NCI-H748 (cell line): ENCODE measurements around the gene CADPS2.

Experiments used
- DNase-seq: peaks from one replicate; lab custom pipeline; 2025; ENCODE audit not compliant: unreplicated experiment; lab: John Stamatoyannopoulos, UW

The CADPS2 gene

DNA sequence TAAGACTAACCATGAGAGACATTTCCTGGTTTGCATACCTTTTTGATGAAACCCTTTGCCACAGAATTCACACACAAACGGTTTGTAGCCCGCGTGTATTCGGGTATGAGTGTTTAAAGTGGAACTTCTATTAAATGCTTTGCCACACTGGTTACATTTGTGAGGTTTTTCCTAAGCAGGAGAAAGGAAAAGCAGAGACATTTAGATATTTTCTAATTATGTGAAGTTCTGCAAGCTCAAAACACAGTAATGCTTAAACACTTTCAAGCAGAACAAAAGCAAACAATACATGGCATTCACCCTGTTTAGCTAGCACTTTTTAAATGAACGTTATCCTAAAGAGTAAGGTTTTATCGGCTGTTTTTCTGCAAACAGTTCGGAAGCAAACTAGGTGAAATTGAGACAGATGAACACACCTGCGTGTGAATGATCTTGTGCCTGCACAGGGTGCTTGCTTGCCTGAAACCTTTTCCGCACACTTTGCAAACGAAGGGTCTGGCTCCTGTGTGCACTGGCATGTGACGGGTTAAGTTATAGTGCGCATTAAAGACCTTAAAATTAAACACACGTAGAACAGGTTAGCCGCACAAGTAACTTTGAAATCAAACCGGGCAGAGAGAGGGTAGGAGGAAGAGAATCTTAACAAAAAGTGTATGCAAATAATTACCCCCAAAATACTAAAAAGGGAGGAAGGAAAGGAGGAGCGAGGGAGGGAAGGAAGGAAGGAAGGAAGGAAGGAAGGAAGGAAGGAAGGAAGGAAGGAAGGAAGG, 583.3 kb downstream of the CADPS2 start:
- DNase-seq: no peak

DNA sequence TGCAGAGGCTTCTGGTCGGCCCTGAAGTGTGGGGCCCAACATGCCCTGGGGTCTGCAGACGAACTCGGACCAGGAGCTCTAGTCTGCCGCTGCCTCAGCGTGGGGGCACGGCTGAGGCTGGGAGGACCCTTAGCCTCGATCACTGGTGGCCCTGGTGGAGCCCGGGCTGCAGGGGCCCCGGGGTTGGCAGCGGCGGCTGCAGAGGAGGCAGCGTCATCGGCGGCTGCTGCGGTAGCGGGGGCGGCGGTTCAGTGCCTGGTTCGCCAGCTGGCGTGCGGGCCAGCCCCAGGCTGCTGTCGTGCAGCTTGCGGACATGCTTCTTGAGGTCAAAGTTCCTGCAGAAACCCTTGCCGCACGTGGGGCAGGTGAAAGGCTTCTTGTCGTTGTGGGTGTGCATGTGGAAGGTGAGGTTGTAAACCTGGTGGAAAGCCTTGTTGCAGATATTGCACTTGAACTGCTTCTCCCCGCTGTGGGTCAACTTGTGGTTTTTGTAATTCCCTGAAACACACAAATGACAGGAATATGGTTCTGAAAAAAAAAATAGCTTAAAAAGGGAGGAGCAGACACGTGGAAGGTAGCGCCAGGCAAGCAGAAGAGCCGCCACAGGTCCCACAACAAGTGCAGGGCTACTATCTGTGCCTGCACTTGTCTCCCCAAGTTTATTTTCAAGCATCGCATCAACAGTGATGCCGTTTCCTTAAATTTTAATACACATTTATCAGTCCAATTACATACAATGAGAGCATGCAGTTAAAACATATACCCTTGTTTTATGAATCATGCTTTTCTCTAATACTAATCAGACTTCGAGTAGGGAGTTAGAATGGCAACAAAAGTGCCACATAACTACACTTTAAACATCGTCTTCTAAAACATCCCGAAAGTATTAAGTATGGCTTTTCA, 584.2 kb downstream of the CADPS2 start:
- no peak for DNase-seq

DNA sequence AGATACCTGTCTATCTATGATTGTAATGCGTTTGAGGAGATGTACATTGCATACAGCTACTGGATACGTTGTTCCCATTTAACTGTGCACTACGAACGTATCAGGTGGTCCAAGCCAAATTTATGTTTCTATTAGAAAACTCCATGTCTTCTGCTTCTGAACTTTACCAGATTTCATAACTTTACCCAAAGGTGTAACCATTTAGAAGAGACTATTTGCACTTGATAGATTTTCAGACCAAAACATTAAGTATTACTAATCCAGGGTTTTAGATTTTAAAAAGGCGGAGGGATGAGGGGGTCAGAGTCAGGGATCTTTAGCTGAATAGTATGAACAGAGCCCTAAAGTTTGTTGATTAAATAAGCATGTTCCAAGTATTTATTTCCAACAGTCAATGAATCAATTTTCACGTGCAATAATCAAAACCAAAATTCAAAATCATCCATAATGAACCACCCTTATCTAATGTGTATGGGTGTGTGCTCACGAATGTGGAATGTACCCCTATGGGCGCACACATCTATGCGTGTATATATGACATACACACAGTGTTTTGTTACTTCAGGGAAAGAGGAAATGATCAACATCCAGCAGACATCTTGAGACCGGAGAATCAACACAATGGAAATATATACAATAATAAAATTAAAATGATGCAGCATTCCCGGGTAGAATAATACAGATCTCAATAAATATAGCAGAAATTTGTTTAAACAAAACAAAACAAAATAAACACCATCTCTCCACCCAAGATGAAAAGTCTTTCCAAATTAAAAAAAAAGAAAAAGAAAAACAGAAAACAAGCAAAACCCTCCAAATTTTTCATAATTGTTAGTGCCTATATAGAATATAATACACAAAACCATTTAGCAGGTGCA, 585.1 kb downstream of the CADPS2 start:
- DNase-seq: no peak

DNA sequence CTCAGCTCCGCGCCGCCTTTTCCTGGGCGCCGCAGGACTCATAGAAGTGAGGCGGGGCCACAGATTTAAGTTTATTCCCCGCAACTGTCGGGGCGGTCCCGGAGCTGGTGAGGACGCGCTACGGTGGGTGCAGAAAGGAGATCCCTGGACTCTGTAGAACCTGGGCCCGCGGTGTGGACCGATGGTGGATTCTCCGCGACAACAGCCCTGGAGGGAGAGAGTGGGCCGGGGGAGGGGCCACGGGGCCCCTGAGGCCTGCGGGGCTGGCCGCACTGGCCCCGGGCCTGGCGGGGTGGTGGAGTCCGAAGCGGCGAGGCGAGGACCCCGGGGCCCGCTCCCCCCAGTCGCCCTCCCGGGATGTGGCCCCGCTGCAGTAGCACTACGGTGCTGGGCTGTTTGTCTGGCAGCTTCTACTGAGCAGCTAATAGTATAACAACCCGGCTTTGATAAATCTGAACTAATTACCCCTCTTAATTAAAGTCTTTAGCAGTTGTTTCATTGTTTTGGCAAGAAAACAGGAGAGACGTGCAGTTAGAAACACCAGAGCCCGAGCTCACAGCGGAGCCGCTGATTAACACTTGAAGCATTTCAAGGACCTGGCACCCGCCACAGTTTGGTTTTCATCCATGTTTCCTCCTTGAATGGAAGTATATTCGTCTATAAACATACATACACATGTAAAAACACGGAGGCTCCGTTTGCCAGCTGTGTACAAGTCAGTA, 585.9 kb downstream of the CADPS2 start:
- peak; percentile 26 for DNase-seq

DNA sequence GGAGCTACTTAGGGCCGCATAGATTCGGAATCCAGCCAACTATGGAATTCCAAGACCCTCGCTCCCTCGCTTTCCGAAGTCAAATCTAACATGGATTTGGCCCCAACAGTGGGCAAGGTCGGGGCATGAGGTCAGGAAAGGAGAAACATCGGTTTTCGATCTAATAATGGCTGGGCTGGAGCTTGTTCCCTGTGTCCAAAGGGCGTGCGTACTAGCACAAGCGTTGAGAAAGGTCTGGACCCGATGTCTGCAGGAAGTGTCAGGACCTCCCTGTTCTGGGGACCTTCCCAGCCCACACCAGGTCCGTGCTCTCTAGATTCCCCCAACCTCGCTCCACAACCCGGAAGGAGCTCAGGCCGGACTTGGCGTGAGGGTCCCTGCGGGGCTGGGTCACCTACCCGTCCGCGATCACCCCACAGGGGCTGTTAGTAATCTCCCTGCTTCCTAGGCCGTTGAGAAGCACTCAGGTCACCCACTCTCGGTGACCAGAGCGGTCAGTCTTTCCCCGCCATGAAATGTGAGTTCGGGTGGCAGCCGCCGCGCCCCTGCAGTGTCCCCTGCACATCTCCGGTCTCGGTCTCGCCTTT, 586.5 kb downstream of the CADPS2 start:
- no peak for DNase-seq

DNA sequence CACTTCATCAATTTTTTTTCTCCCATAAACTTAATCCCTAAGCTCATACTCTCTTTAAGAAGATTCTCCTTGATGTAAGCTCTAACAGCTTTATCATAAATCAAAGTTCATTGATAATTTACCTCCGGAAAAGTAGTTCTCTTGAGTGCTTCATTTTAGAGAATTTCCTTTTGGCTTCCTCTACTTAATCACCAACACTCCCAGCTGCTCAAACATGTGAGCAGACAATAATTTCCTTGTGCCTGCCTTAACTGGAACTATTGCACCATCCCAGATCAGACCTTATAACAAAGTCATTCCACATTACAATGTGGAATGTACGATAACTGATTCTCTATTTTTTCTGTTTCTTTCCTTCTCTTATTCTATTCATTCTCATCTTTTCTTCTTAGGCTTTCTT, 587.6 kb downstream of the CADPS2 start:
- DNase-seq: no peak

DNA sequence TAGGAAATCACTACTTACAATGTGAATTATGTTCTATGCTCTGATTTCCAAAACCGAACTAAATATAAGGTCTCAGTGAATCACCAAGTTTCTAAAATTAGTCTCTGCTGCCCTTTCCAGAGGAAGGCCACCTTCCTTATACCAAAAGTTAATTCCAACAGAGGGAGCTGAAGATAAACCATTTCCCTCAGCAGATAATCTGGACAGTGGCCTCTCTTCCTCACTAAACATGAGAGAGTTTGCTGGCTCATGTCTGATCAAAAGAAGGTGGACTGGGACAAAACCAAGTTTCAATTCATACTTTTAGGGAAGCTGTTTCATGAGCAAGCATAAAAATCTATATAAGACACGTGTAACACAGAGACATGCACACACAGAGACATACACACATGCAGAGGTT, 588.1 kb downstream of the CADPS2 start:
- no peak for DNase-seq

DNA sequence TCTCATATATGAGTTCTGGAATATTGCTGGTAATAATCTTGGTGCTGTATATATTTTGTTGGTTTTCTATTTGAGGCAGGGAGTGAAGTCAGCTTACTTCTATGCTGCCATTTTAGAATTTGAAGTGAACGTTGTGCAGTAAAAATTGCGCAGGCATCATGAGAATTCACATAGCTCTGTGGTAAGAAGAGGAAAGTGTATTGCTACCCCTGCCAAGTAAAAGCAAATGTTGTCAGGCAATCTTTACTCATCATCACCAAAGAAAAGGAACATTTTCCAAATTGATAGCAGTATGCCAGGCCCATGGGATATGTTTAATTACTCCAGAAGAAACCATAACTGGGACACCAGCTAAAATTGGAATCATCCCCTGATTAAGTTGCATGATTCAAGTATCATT, 595.1 kb downstream of the CADPS2 start:
- peak; percentile 33 for DNase-seq

DNA sequence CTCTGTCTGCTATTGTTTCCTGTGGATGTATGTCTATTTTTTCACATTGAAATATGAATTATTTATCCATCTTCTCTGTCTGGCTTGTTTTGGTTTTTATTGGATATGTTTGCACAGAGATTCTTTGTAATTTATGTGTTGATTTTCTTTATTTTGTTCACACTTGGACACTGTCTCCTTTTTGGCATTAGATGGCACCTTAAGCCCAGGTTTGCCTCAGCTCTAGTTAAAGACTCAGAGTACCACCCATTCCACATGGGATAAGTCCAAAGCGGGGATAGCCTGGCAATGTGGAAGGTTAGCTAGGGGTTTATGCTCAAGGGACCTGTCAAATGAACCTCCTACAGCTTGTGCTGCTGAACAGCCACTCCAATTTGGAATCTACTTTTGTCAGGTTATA, 595.8 kb downstream of the CADPS2 start:
- no peak for DNase-seq

DNA sequence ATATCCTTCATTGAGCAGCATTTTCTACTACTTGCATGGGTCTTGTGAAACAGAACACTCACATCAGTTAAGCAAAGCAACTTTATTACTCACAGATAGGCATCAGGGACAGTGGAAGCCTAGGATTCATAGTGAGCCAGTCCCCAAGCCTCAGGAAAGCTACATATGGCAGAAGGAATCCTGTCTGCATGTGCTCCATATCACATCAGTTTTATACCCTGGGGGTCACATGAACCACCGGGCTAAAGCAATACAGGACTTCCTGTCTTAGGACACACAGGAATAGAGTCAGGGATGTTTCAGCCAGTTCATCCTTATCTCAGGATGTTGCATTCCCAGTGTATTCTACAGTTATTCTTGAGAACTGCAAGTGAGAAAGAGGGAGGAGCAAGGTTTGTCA, 596.8 kb downstream of the CADPS2 start:
- DNase-seq: no peak

DNA sequence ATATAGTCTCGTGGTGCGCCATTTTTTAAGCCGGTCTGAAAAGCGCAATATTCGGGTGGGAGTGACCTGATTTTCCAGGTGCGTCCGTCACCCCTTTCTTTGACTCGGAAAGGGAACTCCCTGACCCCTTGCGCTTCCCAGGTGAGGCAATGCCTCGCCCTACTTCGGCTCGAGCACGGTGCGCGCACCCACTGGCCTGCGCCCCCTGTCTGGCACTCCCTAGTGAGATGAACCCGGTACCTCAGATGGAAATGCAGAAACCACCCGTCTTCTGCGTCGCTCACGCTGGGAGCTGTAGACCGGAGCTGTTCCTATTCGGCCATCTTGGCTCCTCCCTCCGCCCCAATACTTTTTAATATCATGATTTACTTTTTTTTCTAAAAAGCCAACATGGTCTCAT, 601.7 kb downstream of the CADPS2 start:
- DNase-seq: peak; percentile 37

DNA sequence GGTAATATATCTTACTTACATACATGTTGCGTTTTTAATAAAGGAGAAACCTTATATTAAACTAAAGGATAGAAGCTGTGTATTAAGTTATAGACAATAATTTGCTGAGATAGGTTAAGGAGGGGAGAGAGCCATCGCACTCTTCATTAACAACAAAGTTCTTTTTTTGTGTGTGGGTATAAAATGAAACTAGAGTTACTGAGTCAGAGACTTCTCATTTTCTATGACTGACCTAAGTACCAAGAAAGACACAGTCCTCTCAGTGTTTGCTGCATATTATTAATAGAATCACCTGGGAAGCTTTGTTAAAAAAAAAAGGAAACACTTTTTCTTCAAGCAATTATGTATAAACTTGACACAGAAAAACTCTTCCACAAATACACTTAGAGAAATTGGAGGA, 613.1 kb downstream of the CADPS2 start:
- no peak for DNase-seq

DNA sequence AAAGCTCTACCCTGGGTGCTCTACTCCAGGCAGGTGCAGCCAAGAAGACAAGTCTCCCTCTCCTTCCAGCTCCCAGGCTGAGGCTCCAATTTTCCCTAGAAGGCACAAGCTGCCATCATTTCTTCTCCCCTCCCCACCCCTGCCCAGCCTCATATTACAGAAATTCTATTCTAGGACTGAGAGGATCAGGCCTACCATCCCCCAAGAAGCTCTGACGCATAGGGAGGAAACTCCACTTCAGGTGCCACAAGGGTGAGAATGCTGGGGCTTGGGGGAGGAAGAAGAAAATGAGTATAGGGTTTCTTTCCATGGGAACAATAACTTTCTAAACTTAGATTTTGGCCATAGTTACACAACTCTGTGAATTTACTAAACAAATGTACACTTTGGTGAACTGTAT, 617.0 kb downstream of the CADPS2 start:
- no peak for DNase-seq
